GM12878 (cell line): ENCODE data around the gene ELOVL5. TPM values are rescaled to one million over a fixed set of nuclear protein-coding genes. Genes with fewer than 3 reads are reported as not detected.

Source experiments
- BCL11A ChIP-seq: IDR thresholded peaks from 2 replicates; pipeline ENCODE4 v1.6.1; 2011; ENCODE audit warnings: low read depth, low read length
- CHD2 ChIP-seq: IDR thresholded peaks from 2 replicates; pipeline ENCODE4 v1.6.1; 2011; ENCODE audit warnings: low read depth, low read length, improper control_type of control experiment, borderline replicate concordance
- CHD4 ChIP-seq: fragments of 200-600 bp; sonication (generic); IDR thresholded peaks from 2 replicates; pipeline ENCODE4 v1.6.1; 2016; ENCODE audit warnings: mild to moderate bottlenecking
- EP300 ChIP-seq, 2 experiments: fragments of 150-350 bp in 1 of 2; IDR thresholded peaks; 2 replicates each; pipeline ENCODE4 v1.6.1; 2011 to 2012; ENCODE audit warnings: low read depth in 2 of 2, low read length in 2 of 2, borderline replicate concordance in 1 of 2, improper control_type of control experiment in 1 of 2, inconsistent platforms in 1 of 2; ENCODE audit not compliant: control insufficient read depth in 1 of 2
- ESRRA ChIP-seq: IDR thresholded peaks from 2 replicates; pipeline ENCODE4 v1.6.1; 2012; ENCODE audit warnings: mild to moderate bottlenecking, low read length, improper control_type of control experiment
- HCFC1 ChIP-seq: fragments of 150-350 bp; IDR thresholded peaks from 2 replicates; pipeline ENCODE4 v1.6.1; 2014; ENCODE audit warnings: low read length
- HDGF ChIP-seq: fragments of 450-650 bp; IDR thresholded peaks from 2 replicates; pipeline ENCODE4 v1.6.1; 2016; ENCODE audit warnings: antibody characterized with exemption
- IKZF1 ChIP-seq: fragments of 450-650 bp; conservative IDR thresholded peaks from 2 replicates; pipeline ENCODE4 v1.6.1; 2017; ENCODE audit warnings: antibody characterized with exemption, mild to moderate bottlenecking
- JUND ChIP-seq: IDR thresholded peaks from 2 replicates; pipeline ENCODE4 v1.6.1; 2012; ENCODE audit warnings: low read depth, mild to moderate bottlenecking, low read length, improper control_type of control experiment, moderate library complexity
- KAT2A ChIP-seq: conservative IDR thresholded peaks from 2 replicates; pipeline ENCODE4 v1.6.1; 2011; ENCODE audit warnings: low read depth, low read length; ENCODE audit not compliant: control insufficient read depth
- MLLT1 ChIP-seq: fragments of 450-650 bp; IDR thresholded peaks from 2 replicates; pipeline ENCODE4 v1.6.1; 2016; ENCODE audit warnings: mild to moderate bottlenecking
- NFYB ChIP-seq: IDR thresholded peaks from 2 replicates; pipeline ENCODE4 v1.6.1; 2011; ENCODE audit warnings: low read depth, mild to moderate bottlenecking, low read length, improper control_type of control experiment, moderate library complexity; ENCODE audit not compliant: insufficient read depth
- NR2C2 ChIP-seq: IDR thresholded peaks from 2 replicates; pipeline ENCODE4 v1.6.1; 2011; ENCODE audit warnings: borderline replicate concordance, low read depth; ENCODE audit not compliant: control insufficient read depth, insufficient read length
- PAX5 ChIP-seq: IDR thresholded peaks from 2 replicates; pipeline ENCODE4 v1.6.1; 2011; ENCODE audit warnings: low read depth, low read length, borderline replicate concordance
- POU2F2 ChIP-seq: IDR thresholded peaks from 3 replicates; pipeline ENCODE4 v1.6.1; 2011; ENCODE audit warnings: low read depth, mild to moderate bottlenecking, low read length, borderline replicate concordance
- RELB ChIP-seq: fragments of 450-650 bp; IDR thresholded peaks from 2 replicates; pipeline ENCODE4 v1.6.1; 2017; ENCODE audit warnings: low read depth, mild to moderate bottlenecking, moderate library complexity
- RFX5 ChIP-seq: IDR thresholded peaks from 2 replicates; pipeline ENCODE4 v1.6.1; 2011; ENCODE audit warnings: low read depth, low read length, improper control_type of control experiment
- SREBF1 ChIP-seq: IDR thresholded peaks from 2 replicates; pipeline ENCODE4 v1.6.1; 2012; ENCODE audit warnings: mild to moderate bottlenecking, low read length
- SUZ12 ChIP-seq: fragments of 200-600 bp; sonication (generic); IDR thresholded peaks from one replicate; pipeline ENCODE4 v1.6.1; 2018; ENCODE audit warnings: antibody characterized with exemption, mild to moderate bottlenecking; ENCODE audit not compliant: unreplicated experiment
- polyA plus RNA-seq, 11 experiments: library from polyadenylated mRNA; depleted of rRNA in 4 of 11; unstranded in 6 of 11; stranded (reverse) in 5 of 11; fragments of >200 nt; fragmentation: Nextera tagmentation in 4 of 11; fragmentation: Illumina TruSeq in 1 of 11; extraction: Ambion mirVana in 4 of 11; extraction: Trizol in 1 of 11; gene quantifications; 1 replicate in 1 of 11; 2 replicates in 10 of 11; pipeline versions ENCODE4 v1.2.1 to v1.2.3, GENCODE V29; 2011 to 2016; ENCODE audit warnings: inconsistent platforms in 2 of 11, missing spikeins in 2 of 11, low read depth in 1 of 11
- total RNA-seq, 4 experiments: library from RNA; depleted of rRNA in 3 of 4; stranded (reverse); fragments of >200 nt in 3 of 4; fragmentation: Illumina TruSeq in 1 of 4; extraction: Trizol in 1 of 4; gene quantifications; 2 replicates each; pipeline versions ENCODE4 v1.2.1 to v1.2.3, GENCODE V29; 2013 to 2021

ELOVL5 gene
- total and polyA plus RNA-seq, 10 of the 15 experiments (the other 5 are each of a cell fraction or from before 2014, with no cell fraction given), result 156 to 241 (median 196) TPM

- TF ChIP-seq RFX5 (peak; percentile 41; the same call in 1 of the 2 replicates), RELB (peak; percentile 81), BCL11A (no peak), POU2F2 (no peak), HCFC1 (peak; percentile 14; the same call in 1 of the 2 replicates), IKZF1 (peak; percentile 83), CHD4 (no peak), JUND (no peak; the same call in 1 of the 2 replicates), EP300 (IDR thresholded peaks at IDR 0.05; ENCODE audit: borderline replicate concordance in 1 of 2, control insufficient read depth in 1 of 2, low read depth in 2 of 2, low read length in 2 of 2) (0 out of 4 replicates have a peak, but pooled peaks of 1 of the 2 experiments have one; percentile 8), NFYB (no peak), SUZ12 (no peak), KAT2A (no peak), NR2C2 (no peak), PAX5 (0 out of 2 replicates have a peak, but pooled peaks have one; percentile 15), HDGF (peak; percentile 98), SREBF1 (peak; percentile 91; the same call in 1 of the 2 replicates), ESRRA (no peak), MLLT1 (peak; percentile 88), CHD2 (peak; percentile 22; the same call in 1 of the 2 replicates)
Observed at GRCh38 chr6:53359095-53359842, 10.5 kb upstream of the ELOVL5 start (continued).
